Suprapubic skin (tissue), 3 donors: ENCODE data around the gene LY6G5C.

Experiments used
- POLR2A ChIP-seq, 2 donors: fragments of 450-650 bp; IDR thresholded peaks; one replicate each; pipeline ENCODE4 v1.6.1; 2017; ENCODE audit warnings: antibody characterized with exemption in 2 of 2, mild to moderate bottlenecking in 2 of 2, moderate library complexity in 2 of 2
- TF ChIP-seq, protein P1 (sequence below), 2 donors: fragments of 200-600 bp in 1 of 2; fragments of 450-650 bp in 1 of 2; sonication (generic) in 1 of 2; IDR thresholded peaks; one replicate each; pipeline ENCODE4 v1.5.1; 2016 to 2019; ENCODE audit warnings: antibody characterized with exemption in 2 of 2, mild to moderate bottlenecking in 1 of 2, moderate library complexity in 1 of 2

DNA sequence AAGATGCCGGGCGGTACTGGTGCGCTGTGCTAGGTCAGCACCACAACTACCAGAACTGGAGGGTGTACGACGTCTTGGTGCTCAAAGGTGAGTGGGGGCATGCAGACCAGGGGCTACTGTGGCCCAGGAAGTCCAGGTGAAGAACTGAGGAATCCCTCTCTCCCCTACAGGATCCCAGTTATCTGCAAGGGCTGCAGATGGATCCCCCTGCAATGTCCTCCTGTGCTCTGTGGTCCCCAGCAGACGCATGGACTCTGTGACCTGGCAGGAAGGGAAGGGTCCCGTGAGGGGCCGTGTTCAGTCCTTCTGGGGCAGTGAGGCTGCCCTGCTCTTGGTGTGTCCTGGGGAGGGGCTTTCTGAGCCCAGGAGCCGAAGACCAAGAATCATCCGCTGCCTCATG is 26.8 kb upstream of the LY6G5C start:
- TF ChIP-seq, protein P1, sequence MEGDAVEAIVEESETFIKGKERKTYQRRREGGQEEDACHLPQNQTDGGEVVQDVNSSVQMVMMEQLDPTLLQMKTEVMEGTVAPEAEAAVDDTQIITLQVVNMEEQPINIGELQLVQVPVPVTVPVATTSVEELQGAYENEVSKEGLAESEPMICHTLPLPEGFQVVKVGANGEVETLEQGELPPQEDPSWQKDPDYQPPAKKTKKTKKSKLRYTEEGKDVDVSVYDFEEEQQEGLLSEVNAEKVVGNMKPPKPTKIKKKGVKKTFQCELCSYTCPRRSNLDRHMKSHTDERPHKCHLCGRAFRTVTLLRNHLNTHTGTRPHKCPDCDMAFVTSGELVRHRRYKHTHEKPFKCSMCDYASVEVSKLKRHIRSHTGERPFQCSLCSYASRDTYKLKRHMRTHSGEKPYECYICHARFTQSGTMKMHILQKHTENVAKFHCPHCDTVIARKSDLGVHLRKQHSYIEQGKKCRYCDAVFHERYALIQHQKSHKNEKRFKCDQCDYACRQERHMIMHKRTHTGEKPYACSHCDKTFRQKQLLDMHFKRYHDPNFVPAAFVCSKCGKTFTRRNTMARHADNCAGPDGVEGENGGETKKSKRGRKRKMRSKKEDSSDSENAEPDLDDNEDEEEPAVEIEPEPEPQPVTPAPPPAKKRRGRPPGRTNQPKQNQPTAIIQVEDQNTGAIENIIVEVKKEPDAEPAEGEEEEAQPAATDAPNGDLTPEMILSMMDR (IDR thresholded peaks at IDR 0.05): no peak
- TF ChIP-seq POLR2A (IDR thresholded peaks at IDR 0.05): no peak
